ENCODE measurements around the gene CUX1.
A peak's percentile ranks its signal among the peaks of the same experiment; 100 is the strongest.

Gene CUX1

DNA sequence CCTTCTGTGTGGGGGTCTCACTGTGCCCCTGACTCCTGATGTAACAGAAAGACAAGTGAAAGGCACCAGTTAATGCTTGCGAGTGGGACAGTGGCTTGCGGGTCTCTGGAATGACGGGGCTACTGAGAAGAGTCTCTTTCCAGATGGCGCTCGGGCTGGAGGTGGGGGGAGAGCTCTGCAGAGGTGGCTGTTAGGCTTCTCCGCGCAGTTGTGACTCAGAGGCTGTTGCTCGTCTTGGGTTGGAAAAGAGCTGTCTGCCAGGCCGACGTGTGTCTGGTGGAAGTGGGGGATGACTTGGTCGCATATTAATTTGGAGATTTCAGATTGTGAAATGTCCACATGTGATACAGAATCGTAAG lies 441.3 kb downstream of the CUX1 start:
- DNase-seq (ENCODE audit: low read depth in 3 of 3, low spot score in 1 of 3), result no peak

DNA sequence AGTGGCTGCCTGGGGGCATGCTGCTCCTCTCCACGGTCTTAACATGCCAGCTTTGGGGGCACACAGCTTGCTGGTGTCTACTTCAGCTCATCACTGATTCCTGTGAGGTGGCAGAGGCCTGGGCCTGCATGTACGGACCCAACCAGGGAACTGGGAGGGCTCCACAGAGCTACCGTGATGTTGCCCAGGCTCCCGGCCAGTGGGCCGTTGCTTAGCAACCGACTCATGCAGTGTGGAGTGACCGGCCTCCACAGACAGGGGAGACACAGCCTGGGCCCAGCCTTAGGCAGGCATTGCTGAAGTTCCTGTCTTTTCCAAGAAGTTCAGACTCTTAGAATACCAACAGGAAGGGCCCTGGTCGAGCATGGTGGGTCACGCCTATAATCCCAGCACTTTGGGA lies 443.4 kb downstream of the CUX1 start:
- DNase-seq (ENCODE audit: low read depth in 3 of 3, low spot score in 1 of 3), result no peak

DNA sequence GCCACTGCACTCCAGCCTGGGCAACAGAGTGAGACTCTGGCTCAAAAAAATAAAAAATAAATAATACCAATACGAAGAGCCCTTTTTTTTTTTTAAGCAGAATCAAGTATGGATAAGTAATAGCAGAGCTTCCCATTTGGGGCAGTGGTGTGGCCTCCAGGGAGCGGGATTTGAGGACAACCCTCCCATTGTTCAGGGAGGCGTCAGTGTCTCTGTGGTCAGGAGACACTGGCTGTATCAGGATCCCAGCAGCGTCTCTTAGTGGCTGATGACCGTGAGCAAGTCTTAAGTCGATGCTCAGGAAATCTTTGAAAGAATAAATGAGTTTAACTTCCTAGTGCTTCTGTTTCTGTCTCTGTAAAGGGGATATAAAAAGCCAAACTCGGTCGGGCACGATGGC lies 444.0 kb downstream of the CUX1 start:
- DNase-seq (ENCODE audit: low read depth in 3 of 3, low spot score in 1 of 3), result no peak

DNA sequence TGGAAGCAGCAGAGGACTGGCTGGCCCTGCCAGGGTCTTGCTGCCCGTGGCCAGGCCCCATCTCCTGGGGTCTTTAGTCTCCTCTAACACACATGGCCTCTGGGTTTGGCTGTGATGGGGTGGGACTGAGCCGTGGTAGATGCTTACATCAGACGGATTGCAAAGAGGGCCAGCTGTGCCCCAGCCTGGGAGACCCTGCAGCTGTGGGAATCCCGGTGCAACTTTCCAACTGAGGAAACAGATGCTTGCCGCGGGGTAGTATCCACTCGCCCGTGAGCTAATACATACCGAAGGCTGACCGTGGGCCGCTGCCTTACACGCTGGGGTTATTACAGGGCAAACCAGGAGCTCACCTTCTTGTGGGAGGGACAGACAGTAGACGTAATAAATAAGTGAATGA lies 445.1 kb downstream of the CUX1 start:
- DNase-seq (ENCODE audit: low read depth in 3 of 3, low spot score in 1 of 3), result no peak

DNA sequence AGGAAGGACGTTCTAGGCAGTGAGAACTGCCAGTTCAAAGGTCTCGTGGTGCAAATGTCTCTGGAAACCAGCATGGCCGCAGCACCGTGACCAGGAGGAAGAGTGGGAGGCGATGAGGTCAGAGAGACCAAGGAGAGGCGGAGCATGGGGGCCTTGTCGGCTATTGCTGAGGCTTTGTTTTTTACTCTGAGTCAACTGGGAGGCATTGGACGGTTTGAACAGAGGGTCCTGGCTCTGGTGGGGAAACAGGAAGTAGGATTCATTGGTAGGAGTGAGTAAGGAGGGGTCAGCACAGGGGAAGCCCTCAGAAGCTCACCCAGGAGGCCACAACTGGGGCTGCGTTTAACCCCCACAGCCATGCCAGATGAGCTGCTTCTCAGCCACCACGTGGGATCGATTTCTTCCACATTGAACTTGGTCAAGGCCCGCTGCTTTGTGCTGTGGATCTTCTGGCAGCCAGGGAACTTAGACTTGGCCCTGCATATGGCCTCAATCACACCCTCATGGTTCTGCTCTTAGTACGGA lies 447.0 kb downstream of the CUX1 start:
- DNase-seq (ENCODE audit: low read depth in 3 of 3, low spot score in 1 of 3), result no peak

DNA sequence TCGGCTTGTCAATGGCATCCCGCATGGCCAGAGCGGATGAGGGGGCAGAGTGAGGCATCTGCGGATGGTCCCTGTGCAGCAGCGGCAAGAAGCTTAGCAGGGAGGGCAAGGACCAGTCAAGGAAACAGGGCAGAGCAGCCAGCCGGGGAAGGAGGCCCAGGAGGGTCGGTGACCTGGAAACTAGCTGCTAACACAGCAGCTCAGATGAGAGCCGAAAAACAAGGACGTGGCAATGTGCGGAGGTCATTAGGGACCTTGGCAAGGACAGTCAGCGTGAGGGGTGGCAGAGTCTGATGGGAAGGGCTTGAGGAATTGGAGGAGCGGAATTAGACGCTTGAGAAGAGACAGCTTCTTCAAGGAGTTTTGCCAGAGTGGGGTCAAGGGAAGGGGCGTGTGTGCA lies 449.1 kb downstream of the CUX1 start:
- DNase-seq (ENCODE audit: low read depth in 3 of 3, low spot score in 1 of 3), result no peak

DNA sequence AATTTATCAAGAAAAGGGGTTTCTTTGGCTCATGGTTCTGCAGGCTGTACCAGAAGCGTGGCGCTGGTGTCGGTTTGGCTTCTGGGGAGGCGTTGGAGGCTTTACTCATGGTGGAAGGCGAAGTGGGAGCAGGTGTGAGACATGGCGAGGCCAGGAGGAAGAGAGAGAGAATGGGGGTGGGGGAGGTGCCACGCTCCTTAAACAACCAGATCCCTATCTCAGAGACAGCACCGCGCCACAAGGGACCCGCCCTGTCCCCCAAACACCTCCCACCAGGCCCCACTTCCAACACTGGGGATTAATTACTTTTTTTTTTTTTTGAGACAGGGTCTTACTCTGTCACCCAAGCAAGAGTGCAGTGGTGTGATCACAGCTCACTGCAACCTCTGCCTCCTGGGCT lies 451.2 kb downstream of the CUX1 start:
- DNase-seq (ENCODE audit: low read depth in 3 of 3, low spot score in 1 of 3), result no peak

DNA sequence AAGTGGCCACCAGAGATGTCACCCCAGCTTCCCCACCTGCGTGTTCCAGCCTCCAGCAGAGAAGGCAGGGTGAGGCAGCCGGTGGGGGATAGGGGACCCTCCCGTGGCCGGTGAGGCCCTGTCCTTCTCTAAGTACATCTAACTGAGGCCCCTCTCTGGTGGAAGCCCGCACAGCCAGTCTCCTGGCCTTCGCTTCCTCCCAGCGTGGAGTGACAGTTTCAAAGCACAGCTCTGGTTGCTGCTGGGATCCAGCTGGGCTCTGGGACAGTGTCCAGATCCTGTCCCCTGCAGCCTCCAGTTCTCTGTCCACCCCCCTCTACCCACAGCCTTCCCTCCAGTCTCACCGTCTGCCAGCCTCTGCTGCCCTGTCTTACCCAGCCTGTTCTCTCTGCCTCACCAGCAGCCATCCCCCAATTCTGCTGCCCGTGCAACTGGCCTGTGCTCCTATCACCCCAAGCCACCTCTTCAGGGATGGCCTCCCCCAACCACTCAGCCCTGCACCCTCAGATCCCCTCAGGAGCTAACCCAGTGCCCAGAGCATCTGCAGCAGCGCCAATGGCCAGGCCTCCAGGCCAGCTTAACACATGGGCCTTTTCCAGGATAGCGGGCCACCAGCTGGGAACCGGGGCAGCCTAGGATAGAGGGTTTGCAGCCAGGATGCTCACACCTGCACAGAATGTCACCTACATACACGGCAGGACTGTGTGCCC lies 452.9 kb downstream of the CUX1 start:
- no peak for DNase-seq (ENCODE audit: low read depth in 3 of 3, low spot score in 1 of 3)

DNA sequence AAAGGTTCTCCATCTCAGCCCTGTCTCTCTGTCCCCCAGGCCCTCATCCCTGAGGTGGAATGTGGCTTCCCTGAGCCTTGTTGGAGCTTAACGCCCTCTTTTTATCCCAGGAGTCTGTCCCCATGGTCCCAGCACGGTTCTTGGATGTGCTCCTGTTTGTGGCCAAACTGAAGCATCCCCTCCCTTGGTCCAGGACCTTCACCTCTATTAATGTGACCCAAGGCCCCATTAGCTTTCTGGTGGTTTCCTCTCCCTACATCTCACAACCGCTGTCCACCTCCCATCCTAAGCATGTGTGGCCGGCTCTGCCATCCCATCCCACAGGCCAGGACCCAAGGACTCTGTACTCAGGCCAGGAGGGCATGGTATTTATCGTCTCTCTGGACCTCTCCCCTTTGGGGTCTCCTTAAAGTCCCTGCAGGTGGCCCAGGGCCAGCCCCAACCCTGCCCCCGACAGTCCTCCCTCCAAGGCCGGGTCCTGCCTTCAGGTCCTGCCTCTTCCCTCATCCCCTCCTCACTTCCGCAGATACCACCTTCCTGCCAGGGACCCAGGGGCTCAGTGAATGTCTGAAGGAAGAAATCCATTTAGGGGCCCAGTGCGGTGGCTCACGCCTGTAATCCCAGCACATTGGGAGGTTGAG lies 453.9 kb downstream of the CUX1 start:
- DNase-seq (ENCODE audit: low read depth in 3 of 3, low spot score in 1 of 3), result no peak

DNA sequence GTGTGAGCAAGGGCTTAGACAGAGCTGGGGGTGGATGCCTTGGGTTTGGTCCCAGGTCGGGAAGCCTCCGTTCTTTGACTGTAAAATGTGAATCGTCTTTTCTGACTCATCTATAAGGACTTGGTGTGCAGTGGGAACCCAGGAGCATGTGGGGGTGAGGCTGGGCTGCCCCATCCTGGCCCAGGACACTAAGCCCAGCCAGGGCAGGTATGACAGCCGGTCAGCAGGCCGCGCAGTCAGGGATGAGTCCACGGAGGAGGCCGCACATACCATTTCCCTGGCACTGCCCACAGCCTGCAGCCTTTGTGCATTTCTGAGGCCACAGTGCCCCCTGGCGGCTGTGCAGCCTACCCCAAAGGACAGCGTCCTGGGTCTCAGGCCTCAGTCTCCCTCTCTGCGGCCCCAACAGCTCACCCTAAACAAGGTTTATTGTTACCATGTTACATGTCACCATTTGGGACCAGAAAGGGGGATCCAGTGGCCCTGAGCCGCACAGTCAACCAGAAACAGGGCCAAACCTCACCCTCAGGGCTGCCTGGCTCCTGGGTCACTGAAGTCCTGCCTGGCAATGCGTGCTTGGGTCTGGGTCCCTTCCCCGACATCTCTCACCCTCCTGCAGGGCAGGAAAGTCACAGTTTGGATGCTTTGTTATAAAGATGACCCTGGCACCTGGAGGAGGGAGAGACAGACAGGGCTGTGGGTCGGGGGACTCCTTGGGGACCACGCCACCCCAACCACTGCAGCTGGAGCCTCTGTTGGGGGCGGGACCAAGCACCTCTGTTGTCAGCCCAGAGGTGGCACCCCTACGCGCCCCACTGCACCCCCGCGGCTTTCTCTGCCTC lies 454.9 kb downstream of the CUX1 start:
- DNase-seq (ENCODE audit: low read depth in 3 of 3, low spot score in 1 of 3), result peak; percentile 45 to 75 (median 53)

DNA sequence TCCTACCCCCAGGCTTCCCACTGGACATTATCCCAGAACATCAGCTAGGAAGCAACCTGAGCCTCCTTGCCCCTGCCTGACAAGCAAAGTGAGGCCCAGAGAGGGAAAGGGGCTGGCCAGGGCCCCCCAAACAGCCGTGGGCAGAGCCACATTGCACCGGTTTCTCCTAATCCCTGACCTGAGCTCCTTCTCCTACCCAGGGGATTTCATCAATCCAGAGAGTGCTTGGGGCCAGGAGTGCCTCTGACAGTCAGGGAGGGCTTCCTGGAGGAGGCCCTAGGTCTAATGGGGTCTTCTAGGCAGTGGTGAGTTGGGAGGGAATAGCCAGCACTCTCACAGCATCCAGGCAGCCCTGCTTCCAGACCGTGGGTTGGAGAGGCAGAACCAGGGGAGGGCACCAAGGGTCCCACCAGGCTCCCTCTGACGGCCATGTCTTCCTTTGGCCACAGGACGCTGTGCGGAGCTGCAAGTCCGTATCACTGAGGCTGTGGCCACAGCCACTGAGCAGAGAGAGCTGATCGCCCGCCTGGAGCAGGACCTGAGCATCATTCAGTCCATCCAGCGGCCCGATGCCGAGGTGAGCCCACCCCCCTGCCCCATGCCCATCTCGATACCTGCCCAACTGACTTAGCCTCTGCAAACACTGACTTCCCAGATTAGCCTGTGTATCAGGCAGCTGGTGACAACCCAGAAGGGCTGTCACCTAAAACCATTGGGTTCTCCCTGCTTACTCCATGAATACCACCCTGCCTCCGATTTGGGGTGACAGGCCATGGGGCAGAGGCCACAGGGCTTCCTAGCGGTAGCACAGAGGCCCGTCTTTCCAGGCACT lies 455.7 kb downstream of the CUX1 start:
- DNase-seq (ENCODE audit: low read depth in 3 of 3, low spot score in 1 of 3), result no peak

DNA sequence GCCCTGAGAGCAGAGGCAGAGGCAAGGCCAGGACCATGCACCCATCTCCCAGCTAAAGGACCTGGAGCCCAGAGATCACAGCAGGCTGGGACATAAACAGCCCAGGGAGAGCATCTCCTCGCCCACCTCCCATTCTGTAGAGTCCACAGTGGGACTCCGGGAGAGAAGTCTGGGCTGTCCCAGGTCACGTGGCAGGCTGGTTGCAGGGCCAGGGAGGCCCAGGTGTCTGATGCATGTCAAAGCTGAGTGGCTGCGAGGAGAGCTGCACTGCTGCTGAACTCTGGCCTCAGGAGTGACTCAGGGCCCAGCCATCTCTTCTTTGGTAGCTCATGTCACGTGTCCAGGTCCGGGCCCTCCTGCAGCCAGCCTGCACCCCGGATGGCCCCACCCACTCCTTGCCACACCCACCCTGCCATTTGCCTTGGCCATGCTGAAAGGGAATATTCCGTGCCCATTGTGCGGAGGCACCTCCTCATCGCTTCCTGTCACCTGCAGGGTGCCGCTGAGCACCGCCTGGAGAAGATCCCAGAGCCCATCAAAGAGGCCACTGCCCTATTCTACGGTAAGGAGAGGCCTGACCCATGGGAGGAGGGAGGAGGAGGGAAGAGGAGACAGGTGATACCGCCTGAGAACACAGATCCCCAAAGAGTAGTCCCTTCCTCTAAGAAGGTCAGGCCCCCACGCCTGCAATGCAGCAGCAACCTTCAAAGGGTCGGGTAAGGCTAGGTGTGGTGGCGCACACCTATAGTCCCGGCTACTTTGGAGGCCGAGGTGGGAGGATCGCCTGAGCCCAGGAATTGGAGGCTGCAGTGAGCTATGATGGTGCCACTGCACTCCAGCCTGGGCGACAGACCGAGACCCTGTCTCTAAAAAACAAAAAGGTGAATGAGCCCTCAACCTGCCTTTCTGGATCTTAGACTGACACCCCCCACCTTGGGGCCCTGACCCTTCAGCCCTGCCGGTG lies 456.6 kb downstream of the CUX1 start:
- DNase-seq (ENCODE audit: low read depth in 3 of 3, low spot score in 1 of 3), result no peak

DNA sequence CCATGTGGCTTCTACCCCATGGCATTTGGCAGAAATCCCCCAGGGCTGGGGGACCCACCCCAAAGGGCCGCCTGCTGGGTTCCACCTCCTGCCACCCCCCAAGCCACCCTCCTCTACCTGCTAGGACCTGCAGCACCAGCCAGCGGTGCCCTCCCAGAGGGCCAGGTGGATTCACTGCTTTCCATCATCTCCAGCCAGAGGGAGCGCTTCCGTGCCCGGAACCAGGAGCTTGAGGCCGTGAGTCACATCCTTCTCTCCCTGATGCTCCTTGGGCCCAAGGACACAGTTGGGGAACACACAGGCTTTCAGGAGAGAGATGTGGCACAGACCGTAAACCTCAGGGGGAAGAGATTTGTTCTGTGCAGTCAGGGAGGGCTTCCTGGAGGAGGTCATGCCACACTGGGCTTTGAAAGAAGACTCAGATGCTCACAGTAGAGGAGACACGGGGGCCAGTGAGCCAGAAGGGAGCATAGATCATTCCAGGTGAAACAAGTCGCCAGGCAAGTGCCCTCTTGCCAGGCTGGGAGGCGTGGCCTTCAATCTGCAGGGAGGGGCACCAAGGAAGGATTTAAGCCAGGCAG lies 457.8 kb downstream of the CUX1 start:
- DNase-seq (ENCODE audit: low read depth in 3 of 3, low spot score in 1 of 3), result no peak

DNA sequence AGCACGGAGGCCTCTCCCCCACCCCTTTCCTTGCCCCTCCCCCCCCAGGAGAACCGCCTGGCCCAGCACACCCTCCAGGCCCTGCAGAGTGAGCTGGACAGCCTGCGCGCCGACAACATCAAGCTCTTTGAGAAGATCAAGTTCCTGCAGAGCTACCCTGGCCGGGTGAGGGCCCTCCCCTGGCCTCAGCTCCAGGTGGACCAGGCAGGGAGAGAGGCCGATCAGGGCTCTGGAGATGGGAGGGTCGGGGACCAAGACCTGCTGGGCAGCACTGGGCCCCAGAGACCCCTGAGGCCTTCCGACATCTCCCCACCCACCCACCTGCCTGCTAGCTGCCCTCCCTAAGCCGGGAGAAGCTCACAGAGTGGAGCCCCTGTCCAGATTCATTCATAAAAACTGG lies 460.5 kb downstream of the CUX1 start:
- no peak for DNase-seq (ENCODE audit: low read depth in 3 of 3, low spot score in 1 of 3)

DNA sequence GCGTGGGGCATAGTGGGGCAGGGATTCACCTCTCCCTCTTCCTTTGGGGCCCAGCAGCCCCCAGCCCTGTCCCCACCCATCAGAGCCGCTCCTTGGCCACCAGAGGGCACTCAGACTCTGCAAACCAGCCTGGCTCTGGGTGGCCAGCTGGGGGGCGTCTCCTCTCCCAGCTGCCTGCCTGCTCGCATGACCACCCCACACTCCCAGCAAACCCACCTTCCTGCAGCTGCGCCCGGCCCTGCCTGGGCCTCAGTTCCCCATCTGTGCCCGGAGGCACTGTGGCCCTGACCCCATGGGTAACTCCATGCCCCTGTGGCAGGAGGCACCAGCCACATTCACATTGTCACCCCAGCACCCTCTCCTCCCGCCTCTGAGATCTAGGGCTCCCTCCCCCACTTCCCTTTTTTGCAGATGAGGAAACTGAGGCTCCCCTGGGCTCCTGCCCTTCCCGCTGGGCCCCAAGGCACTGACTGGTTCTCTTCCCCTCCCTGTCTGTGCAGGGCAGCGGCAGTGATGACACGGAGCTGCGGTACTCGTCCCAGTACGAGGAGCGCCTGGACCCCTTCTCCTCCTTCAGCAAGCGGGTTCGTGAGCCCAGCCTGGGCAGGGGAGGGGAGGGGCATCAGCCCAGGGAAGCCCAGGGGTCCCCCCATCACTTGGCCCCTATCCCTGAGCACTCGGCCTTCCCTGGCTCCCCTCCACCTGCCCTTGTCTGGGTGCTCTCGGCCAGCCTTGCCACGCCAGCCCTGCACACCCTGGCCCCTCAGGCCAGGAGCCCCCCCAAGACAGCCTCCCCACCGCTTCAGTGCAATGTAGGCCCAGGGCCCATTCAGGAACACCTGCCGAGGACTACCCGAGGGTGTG lies 462.3 kb downstream of the CUX1 start:
- peak in 2 of 3 donors; percentile 9 to 27 for DNase-seq (ENCODE audit: low read depth in 3 of 3, low spot score in 1 of 3)

DNA sequence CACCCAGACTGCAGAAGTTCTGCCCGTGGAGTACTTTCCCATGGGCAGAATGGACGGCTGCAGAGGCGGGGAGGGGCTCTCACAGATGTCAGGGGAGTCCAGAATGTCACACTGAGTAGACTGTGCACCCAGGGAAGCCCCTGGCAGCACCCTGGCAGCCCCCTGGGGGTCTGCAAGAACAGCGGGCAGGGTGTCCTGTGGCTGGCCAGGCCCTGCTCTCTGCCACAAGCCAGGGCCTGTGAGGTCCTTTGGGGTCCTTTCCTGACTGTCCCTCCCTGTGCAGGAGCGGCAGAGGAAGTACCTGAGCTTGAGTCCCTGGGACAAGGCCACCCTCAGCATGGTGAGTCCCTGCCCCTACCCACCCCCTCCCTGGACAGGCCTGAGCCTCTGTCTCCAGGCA lies 463.1 kb downstream of the CUX1 start:
- DNase-seq (ENCODE audit: low read depth in 3 of 3, low spot score in 1 of 3), result no peak

DNA sequence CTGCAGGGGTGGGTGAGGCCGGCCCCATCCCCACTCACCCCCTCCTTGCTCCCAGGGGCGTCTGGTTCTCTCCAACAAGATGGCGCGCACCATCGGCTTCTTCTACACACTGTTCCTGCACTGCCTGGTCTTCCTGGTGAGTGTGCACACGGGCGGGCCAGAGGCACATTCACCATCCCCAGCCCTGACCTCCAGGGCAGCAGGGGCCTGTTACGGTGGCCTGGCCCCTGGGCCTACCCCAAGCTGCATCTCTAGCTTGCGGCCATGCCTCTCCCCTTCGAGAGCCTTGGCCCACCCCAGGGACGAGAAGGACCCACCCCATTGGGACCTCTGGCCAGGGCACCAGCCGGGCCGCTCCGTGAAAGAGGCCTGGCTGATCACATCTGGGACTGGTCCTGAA lies 464.4 kb downstream of the CUX1 start:
- no peak for DNase-seq (ENCODE audit: low read depth in 3 of 3, low spot score in 1 of 3)

DNA sequence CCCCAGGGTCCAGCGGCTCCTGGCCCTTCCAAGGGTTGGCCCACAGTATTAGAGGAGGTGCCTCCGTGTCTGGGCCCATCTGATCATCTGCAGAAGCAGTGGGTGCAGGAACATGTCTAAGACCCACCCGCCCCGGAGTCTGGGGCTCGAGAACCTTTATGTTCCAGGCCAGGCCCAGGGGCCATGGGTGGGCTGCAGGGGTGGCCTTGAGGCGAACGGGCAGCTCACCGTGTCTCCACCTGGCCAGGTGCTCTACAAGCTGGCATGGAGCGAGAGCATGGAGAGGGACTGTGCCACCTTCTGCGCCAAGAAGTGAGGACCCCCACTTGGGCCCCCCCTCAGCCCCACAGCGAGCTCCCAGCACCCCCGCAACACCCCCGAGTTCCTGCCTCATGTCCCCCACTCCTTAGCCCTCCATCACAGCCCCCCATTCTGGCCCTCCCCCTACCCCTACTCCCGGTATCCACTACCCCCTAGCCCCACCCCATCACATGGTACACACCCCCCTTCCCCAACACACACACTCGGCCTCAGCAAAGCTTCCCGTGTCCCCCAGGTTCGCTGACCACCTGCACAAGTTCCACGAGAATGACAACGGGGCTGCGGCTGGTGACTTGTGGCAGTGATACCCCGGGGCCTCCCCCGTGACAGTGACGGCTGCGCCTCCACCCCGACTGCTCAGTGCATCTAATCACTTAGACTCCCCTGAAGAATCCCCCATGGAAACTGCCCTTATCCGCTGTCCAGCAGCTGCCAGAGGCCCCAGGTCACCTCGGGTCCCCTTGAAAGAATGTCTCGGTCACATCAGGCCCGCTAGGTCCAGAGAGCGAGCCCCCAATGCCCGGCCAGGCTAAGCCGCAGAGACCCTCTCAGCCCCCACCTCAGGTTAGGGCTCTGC lies 465.3 kb downstream of the CUX1 start:
- no peak for DNase-seq (ENCODE audit: low read depth in 3 of 3, low spot score in 1 of 3)
